HG03103 (cell line): Measurements from ENCODE around the gene RIMS1.
A peak's percentile ranks its signal among the peaks of the same experiment; 100 is the strongest.

Experiments
- ATAC-seq: cut with Tn5 transposase; IDR thresholded peaks from one replicate; pipeline ENCODE4 v1.9.1; 2021; ENCODE audit warnings: low read depth; ENCODE audit not compliant: unreplicated experiment

Gene RIMS1, protein sequence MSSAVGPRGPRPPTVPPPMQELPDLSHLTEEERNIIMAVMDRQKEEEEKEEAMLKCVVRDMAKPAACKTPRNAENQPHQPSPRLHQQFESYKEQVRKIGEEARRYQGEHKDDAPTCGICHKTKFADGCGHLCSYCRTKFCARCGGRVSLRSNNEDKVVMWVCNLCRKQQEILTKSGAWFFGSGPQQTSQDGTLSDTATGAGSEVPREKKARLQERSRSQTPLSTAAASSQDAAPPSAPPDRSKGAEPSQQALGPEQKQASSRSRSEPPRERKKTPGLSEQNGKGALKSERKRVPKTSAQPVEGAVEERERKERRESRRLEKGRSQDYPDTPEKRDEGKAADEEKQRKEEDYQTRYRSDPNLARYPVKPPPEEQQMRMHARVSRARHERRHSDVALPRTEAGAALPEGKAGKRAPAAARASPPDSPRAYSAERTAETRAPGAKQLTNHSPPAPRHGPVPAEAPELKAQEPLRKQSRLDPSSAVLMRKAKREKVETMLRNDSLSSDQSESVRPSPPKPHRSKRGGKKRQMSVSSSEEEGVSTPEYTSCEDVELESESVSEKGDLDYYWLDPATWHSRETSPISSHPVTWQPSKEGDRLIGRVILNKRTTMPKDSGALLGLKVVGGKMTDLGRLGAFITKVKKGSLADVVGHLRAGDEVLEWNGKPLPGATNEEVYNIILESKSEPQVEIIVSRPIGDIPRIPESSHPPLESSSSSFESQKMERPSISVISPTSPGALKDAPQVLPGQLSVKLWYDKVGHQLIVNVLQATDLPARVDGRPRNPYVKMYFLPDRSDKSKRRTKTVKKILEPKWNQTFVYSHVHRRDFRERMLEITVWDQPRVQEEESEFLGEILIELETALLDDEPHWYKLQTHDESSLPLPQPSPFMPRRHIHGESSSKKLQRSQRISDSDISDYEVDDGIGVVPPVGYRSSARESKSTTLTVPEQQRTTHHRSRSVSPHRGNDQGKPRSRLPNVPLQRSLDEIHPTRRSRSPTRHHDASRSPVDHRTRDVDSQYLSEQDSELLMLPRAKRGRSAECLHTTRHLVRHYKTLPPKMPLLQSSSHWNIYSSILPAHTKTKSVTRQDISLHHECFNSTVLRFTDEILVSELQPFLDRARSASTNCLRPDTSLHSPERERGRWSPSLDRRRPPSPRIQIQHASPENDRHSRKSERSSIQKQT (N-terminal part only)

DNA sequence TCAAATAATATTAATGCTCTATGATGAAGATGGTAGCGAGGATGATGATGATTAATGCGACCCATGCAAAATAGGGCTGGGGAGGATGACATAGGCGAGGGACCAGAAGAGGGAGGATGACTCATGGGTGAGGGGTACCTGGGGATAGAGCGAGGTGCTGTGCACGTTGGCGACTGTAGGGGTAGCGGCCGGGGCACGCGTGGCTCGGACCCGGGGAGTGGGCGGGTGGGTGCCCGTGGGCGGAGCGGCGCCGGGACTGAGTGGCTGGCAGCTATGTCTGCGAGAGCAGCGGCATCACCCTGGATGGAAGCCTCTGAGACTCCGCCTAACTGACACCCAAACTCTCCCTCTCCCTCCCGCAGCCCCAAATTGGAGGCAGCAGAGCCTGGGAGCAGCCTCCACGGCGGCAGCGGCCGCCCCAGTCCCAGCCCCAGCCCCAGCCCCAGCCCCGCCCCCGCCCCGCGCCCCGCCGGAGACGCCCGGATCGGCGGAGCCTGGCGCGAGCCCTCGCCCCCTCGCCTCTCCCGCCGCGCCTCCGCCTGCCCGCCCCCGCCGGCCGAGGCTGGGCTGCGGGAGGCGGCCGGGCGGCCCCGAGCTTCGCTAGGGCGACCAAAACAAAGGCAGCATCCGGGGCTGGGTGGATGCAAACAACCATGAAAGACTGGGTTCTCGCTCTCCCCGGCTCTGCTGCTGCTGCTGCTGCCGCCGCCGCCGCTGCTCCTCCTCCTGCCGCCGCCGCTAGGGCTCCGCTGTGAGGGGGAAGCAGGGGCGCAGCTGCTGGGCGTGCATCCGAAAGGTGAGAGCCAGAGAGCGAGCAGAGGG lies at the start of gene RIMS1:
TSS of gene RIMS1 (plus strand) at position 367 of the 822 bp plus-strand sequence. CDS start 474 bp downstream, outside the sequence.
- ATAC-seq: peak; percentile 89

DNA sequence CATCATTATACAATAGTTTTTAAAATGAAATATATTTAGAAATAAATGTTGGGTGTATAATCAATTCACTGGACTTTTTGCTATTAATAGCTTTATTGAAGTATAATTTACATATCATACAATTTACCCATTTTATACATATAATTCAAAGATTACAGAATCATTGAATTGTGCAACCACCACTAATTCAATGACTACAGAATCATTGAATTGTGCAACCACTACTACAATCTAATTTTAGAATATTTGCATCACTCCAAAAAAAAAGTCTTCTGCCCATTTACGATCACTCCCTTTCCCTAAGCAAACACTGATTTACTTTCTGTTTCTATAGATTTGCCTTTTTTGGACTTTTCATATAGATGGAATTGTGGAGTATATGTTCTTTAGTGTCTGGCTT lies 35.1 kb upstream of the RIMS1 start:
- ATAC-seq: no peak

DNA sequence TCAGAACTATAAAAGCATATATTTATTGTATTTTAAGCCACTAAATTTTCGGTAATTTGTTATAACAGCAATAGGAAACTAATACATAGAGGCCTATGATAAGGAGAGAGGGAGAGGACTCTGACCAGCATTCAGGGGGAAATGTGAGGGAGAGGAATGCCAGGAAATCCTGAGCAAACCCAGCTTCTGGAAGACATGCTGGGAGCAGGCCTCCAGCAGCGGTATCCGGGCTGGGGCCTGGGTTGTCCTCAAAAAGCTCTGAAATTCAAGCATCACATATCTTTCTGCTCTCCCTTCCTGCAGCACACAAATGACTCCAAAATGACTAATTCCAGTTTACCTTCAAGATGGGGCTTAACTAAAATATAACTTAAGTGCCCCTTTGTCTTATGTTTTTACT lies 33.4 kb upstream of the RIMS1 start:
- no peak for ATAC-seq

DNA sequence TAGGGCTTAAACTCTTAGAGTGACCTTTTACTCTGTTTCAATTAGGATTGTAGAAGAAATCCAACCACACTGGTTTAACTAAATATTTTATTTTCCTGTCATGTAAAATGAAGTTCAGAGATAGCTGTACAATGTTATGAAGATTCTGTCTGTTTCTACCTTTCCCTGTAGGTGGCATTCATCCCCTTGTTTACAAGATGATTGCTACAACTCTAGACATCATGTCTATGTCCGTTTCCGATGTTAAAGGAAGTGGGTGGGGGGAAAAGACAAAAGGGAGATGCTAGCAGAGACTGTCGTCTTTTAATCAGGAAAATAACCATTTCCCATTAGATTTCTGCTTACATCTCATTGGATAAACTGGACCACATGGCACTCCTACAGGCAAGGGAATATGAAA lies 30.9 kb upstream of the RIMS1 start:
- no peak for ATAC-seq

DNA sequence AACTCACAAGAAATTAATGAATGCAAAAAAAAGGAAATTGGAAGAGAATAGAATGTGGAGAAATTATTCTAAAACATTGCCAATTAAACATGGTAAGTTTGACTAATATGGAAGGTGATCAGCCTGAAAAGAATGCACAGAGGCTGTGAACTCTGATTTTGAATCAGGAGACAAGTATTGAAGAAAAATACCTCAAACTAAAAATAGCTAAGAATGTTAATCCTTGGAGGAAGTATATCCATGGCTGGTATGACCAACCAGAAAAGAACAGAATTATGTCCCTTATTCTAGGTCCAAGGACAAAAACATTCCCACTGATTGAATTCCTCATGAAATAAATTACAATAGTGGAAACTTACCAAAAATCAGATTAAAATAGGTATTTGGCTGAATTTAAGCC lies 7.3 kb upstream of the RIMS1 start:
- no peak for ATAC-seq

DNA sequence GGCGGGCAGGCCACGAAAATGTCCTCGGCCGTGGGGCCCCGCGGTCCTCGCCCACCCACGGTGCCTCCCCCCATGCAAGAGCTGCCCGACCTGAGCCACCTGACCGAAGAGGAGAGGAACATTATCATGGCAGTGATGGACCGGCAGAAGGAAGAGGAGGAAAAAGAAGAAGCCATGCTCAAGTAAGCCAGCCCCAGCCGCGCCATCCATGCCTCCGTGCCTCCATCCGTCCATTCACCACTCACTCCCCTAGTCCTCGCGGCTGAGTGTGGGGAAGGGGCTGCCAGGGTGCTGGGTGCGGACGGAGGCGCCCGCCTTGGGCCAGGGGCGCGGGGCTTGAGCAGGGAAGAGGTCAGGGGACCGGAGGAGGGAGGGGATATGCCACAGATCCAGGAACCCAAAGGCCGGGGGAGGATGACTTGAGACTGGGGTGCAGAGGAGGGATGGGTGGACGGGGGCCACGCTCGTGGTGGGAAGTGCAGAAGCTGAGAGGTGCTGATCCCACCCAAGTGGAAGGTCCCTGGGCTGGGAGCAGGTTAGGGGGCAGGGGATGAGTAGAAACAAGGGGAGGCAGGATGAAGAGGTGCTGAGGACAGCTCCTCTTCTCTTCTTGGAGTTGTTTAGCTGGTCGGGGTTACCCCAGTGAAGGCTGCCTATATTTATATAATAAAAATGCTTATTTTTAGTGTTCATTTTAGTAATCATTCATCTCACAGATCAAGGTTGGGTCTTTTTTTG lies 825 bp downstream of the RIMS1 start:
- ATAC-seq: no peak

DNA sequence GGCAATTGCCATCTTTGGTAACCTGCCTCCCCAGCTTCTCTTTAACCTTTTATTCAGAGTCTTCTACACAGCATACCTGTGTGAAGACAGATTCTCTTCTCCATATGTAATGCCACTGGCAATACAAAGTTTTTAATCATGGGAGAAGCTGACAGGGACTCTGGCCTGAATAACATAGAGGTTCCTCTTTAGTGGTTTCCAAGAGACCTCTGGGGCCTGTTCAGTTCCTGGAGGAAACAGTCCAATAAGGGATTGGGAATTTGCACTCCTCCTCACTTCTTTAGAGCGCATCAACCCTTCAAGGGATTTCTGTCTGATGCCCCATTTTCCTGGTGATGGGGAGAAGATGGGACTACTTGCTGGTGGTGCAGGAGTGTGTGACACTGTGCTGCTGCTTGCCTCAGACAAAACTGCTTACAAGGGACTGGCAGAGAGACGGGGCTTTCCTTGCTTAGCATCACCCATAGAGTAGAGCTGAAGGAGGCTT lies 1.4 kb downstream of the RIMS1 start:
- ATAC-seq: no peak

DNA sequence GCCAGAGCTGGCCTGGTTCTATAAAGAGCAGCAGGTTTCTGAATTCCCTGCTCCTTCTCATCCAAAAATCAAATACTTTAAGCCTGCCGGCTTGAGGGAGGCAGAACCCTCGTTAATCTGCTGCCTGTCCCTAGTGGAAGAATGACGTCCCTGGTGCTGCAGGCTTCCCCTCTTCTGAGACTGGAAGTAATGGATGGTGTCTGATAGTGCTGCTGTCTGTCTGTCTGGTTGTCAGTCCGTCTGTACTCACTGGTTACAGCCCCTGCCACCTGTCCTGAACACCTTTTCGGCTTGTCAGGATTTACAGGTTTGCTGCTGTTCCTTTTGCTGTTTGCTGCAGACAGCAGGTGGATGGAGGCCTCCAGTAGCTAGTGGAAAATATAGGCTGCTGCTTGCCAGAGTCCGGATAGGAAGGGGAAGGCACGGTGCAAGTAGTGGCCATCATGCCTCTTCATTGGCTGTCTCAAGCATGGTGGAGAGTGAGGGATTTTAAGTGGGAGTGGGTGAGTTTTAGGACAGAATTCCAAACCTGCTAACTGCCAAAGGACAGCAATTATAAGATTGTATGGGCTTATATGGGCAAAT lies 2.5 kb downstream of the RIMS1 start:
- ATAC-seq: no peak

DNA sequence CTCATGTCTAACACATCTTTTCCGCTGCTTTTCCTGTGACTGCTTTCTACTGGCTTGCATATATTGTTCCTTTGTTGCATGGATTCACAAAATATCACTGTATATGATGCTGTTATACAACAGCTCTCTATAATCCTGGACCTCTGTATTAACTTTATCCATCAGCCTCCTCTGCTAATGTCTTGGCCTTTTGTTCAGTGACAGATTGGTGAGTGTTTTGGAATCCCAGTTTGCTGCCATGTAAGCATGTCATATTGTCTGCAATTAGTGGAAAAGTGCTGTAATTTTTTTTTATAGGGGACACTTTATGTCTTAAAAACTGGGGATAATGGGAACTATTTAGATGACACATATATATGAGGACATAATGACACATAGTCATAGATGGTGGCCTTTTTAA lies 3.0 kb downstream of the RIMS1 start:
- ATAC-seq: no peak

DNA sequence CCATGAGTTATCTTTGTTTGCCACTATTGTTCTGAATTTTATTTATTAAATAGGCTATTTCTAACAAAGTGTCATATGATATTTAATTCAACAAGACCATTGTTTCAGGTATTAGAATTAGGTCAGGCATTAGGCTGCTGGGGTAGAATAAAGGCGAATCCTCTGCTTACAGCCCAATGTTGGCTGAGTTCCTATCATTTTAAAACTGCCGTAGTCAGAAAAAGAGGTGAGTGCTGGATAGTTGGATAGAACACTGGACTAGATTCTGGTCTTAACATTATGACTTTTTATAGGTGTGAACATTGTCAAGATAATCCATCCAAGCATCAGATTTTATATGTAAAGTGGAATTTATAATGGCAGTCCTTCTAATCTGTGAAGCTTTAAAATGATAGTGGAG lies 6.3 kb downstream of the RIMS1 start:
- ATAC-seq: no peak

DNA sequence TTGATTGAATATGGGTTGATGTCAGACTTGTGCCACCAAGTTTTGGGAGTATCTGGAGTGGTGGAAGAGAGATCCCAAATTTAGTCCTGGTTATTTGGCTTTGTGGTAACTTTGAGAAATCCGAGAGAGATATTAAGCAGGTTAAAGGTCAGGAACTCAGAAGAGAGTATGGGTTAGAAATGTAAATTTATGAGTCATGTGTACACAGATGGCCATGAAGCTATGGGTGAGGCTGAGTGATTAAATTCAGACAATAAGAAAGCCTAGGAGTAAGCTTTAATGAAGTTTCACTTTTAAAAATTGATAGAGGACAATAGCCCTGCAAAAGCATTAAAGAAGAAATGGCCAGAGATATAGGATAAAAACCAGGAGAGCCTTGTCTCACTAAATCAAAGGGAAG lies 14.3 kb downstream of the RIMS1 start:
- no peak for ATAC-seq

DNA sequence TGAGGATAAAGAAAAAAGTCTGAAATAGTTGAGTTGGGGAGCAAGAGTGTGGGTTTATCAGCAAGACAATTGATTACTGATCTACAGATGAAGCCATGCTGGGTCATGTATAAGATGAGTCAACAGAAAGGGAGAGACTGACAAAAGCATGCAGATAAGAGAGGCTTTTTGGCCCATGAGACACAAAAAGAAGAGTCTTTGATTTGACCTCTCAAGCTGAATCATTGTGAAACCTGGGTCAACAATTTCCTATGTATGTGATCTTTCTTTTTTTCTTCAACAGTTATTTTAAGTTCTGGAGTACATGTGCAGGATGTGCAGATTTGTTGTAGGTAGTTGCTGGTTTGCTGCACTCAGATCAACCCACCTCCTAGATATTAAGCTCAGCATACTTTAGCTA lies 15.9 kb downstream of the RIMS1 start:
- ATAC-seq: peak; percentile 61

DNA sequence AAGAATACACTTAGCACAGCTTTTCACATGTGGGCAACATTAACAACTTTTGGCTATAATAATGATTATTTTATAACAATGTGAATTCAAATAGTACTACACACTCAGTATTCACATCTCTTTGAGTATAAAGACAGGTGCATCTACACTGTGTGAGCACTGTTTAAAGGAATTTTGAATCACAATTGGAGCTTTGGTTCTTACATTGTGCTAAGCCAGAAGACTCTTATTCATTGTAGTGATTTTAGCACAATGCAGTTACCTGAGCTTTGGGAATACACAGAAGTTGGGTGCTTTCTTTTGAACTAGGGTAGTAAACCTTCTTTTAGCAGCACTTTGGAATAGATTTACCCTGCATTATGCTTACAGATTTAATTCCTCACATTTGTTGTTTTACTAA lies 20.5 kb downstream of the RIMS1 start:
- ATAC-seq: no peak

DNA sequence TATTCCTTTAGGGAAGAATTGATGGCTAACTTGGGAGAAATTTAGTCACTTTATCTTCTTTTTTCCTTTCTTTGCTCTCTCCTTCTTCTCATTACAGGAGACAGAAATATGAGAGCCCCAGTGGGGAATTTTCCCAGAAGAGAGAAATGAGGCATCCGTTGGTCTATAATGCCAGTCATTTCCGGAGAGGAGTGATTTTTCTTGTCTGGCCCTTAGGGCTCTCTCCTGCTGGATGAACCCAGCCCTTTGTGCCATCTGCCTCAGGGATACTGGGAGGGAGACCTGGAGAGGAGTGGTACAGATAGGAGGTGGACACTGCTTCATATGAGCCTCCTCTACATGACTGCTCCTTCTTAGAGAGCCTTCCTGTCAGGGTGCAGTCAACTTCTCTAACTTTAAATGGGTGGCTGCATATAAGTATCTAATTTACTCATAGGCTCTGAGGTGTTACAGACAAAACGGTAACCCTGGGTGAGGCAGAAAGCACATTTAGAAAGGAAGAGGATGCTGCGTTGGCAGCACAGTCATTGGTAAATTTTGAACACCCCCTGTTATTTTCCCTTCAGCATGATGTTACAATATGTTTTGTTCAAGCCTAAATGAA lies 21.9 kb downstream of the RIMS1 start:
- peak; percentile 60 for ATAC-seq

DNA sequence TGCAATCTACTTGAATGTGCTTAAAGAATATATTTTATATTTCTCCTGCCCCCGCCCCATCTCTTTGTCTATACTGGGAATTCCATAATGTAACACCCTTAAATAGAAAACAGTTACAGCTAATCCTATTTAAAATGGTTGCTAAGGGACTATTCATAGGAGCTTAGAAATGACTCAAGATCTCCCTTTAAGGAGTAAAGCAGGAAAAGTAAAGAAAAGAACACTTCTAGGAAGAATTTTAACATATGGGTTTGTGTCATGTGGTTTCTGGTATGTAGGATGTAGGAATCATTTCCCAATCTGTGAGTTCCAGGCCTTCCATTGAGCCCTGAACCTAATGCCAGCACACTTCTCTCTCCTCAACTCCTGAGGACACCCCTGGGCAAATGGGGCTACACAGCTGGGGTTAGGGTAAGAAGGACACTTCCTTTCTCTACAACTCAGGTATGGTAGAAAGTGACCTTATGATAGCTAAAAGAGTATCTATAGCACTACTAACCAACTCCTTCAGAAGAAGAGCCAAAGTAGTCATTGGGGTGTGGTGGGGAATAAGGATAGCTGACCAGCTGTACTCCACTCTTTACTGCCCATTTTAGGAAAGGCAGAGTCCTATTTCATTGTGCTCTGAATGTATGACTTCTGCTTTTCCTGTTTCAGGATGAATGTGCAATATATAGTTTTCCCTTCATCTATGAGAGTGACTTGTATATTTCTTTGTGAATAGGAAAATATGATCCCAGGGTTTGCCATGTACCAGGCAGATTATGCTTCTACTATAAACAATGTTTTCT lies 27.3 kb downstream of the RIMS1 start:
- ATAC-seq: no peak

DNA sequence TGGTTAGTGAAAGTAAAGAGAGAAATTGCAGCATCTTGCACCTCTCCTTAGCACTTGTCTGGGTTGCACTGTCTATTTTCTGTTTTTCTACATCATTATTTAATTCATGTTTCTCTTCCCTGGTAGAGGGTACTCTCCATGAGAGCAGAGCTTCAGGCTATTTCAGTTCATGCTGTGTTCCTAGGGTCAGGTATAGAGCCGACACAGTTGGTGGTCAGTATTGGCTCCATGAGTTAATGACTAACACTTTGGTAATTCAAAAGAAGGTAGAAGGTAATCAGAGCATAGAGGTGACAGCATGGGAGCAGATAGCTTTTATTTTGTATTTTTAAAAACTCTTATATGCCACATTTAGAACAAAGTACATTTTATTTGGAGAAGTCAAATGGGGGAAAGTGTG lies 42.7 kb downstream of the RIMS1 start:
- no peak for ATAC-seq

DNA sequence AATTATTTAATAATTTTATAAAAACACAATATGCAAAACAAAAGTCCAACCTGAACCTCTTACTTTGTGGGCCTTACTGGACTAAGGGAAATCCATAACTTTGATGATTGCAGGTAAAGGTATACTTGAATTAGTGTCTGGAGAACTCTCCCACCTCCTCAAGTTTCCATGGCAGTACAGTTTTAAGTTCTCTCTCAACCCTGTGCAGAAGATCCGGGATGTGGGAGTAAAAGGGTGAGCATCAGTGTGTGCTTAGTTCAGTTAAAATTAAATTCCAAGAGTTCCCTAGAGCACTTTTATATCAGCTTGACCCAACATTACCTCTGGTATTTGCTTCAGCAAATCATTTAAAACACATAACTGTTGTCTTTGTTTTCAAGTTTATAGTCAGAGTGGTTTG lies 47.5 kb downstream of the RIMS1 start:
- no peak for ATAC-seq

DNA sequence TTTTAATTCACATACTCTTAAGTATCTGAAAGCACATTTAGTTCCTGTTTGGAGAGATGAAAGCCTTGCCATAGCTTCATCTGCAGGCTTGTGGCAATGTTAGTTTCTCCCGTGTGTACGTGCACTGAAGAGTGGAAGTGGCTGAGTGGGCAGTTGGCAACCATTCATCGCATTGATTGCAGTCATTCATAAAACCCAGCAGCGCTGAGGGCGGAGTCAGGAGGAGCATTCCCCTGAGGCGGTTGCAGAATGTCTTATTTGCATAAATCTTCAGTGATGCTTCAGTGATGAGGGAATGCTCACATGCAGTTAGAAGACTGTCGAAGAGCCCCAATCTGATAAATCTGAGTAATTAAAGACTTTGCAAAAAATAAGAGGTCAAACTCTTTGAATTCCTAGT lies 79.1 kb downstream of the RIMS1 start:
- no peak for ATAC-seq
